AG09319 (cell line): ENCODE results near the gene PPP6R1.
A peak's percentile ranks its signal among the peaks of the same experiment; 100 is the strongest.

ENCODE experiments used
- DNase-seq: peaks from one replicate; pipeline ENCODE4 v3.0.0-alpha.2; 2010; ENCODE audit warnings: low read depth; ENCODE audit errors: extremely low read depth
- TF ChIP-seq, protein P1 (sequence below): IDR thresholded peaks from 2 replicates; pipeline ENCODE4 v1.5.1; 2011; ENCODE audit warnings: low read depth, mild to moderate bottlenecking, inconsistent platforms, low read length, moderate library complexity

PPP6R1 gene

DNA sequence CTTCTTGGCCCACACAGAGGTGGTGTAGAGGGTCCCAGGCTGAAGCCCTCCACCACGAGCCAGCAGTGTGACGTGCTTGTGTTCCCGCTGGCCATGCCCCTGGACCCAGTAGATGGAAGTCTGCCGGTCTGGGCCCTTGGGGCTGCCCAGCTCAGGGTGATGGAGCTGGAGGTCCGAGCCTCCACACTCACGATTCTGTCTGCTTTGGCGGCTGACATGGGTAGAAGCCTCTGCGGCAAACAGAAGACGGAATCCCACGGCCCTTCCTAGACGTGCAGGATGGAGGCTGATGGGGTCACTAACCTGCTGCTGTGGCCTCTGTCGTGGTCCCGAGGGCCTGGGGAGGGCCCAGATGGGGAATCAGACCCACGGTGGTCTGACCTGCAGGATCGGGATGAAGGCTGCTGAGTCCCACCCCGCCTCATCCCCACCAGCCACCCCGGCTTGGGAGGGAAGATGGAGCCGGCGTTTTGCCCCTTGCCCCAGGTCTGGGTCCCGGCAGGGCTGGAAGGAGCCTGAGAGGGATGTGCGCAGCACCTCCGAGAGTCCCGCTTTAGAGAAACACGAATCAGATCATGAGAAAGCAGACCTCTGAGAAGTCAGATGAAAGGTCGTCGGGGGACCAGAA, 34.7 kb downstream of the PPP6R1 start:
- TF ChIP-seq, protein P1, sequence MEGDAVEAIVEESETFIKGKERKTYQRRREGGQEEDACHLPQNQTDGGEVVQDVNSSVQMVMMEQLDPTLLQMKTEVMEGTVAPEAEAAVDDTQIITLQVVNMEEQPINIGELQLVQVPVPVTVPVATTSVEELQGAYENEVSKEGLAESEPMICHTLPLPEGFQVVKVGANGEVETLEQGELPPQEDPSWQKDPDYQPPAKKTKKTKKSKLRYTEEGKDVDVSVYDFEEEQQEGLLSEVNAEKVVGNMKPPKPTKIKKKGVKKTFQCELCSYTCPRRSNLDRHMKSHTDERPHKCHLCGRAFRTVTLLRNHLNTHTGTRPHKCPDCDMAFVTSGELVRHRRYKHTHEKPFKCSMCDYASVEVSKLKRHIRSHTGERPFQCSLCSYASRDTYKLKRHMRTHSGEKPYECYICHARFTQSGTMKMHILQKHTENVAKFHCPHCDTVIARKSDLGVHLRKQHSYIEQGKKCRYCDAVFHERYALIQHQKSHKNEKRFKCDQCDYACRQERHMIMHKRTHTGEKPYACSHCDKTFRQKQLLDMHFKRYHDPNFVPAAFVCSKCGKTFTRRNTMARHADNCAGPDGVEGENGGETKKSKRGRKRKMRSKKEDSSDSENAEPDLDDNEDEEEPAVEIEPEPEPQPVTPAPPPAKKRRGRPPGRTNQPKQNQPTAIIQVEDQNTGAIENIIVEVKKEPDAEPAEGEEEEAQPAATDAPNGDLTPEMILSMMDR = no peak
- no peak for DNase-seq

DNA sequence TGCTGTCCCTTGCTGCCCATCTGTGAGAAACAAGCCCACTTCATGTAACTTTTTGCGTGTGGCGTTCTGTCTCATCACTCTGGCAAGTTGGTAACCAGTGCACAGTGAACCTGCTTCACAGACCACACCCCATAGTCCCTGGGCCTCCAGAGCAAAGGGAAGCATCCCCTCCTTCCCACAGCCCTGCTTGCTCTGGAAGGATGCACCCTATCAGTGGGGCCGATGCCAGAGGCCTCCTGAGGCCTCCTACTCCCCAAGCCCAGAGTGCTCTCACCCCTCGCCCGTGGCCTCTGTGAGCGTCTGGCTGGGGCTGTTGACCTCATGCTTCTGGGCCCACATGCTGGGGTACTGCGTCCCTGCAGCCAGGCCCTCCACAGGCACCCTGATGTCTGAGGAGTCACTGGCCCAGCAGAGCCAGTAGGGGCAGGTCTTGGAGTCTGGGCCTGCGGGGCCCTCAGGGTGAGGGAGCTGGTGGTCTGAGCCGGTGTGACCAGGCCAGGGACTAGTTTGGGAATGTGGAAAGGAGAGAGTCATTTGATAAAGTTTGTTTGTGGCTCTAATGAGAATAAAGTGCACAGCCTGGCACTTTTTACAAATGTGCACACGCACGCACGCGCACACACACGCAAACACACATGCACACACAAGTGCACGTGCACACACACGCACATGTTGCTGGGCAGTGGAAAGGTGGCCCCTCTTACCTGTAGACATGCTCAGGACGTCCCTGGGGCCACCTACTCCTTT, 35.4 kb downstream of the PPP6R1 start:
- DNase-seq = no peak
- TF ChIP-seq, protein P1 = no peak

DNA sequence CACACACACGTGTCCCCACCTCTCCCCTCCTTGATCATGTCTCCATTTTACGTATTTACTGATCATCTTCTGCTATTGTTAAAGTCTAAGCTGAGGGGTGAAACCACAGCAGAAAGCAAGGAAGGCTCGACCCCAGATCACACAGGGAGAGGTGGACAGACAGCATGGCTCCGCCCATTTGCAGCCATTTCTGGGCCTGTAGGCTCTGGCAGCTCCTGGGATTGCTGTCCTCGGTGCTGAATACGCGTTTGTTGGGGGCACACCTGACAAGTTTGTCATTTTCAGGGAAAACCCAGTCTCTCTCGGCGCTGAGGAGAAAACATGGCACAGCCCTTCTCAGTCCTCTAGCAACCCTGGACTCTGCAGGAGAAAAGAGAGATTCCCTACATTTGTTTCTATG, 38.3 kb downstream of the PPP6R1 start:
- no peak for DNase-seq
- TF ChIP-seq, protein P1 = no peak

DNA sequence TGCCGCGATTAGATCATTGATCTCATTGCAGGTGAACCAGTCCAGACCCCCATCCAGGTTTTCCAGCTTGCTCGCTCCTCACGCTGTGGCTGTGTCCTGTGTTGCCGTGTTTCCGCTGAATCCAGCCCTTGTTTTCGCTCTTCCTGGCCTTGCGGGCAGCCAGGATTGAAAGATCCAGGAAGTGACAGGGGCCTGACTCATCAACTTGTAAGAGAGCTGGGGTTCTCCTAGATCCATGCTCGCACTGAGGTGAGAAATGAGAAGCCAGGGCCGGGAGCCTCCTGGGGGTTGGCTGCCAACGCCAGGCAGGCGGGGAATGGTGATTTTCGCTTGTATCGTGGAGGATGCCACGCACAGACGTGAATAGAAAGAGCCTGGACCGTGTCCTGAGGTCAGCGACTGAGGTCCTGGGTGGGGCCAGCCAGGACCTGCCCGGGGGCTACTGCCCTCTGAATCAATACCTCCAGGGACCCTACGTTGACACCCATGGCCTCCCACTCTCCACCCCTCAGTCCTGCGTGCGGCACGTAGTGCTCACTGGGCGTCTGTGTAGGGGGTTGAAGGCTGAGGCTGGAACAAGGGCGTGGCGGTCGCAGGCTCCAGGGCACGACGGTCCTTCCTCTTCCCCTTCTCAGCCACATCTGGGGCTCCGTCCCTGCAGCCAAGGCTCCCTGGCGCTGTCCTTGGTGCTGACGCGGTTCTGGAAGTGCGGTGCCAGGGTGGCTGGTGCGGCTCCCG, 42.2 kb downstream of the PPP6R1 start:
- DNase-seq = peak; percentile 95
- TF ChIP-seq, protein P1 = no peak; the same call in 1 of the 2 replicates

DNA sequence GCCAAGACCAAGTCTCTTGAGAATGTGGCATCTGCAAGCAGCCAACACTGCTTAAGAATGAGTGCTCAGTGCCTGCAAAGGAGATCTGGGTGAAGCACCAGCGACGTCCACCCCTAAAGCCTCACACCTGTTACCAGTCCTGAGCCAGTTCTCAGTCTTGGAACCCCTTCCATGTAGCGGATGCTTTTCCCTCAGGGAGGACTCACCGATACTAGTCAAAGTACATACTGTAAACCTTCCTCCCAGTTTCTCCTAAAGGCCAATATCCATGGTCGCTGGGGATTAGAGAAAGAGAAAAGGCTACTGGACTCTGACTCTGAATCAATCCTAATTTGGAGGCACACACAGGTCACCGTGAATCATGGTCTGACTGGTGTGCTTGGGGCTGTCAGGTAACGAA, 45.3 kb downstream of the PPP6R1 start:
- no peak for DNase-seq

DNA sequence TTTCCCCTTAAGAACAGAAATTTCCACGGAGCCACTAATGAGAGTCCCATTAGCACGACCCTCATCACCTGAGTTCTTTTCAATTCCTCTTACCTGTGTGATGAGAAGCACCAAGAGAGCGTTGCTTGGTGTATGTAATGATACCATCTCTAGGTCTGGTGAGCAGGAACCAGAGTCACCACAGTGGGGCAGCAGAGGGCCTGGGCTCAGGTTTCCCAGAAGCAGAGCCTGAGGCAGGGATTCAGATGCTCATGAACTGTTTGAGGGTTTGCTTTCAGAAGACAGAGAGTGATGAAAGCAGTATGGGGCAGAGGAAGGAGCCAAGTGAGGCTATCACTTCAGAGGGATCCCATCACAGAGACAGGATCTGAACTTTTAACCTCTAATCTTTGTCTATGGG, 46.4 kb downstream of the PPP6R1 start:
- TF ChIP-seq, protein P1 = no peak

More for the DNA sequence above, 45.3 kb downstream of the PPP6R1 start:
- TF ChIP-seq, protein P1 = no peak

More for the DNA sequence above, 46.4 kb downstream of the PPP6R1 start:
- no peak for DNase-seq
